ENCODE data around the gene STK11.

GRCh38 chr19:1182068-1182467 is 23.5 kb upstream of the STK11 start:
- TF ChIP-seq CTCF (IDR thresholded peaks at IDR 0.05 in 4 of 5, conservative IDR thresholded peaks at IDR 0.05 in 1 of 5) (no peak), POLR2A (IDR thresholded peaks at IDR 0.05) (no peak)

All from gastrocnemius medialis (tissue), 4 donors.